NCI-H1436 treated with DMSO at 0.1 percent for 48 hours (cell line): Measurements from ENCODE around the gene YWHAH.
A peak's percentile ranks its signal among the peaks of the same experiment; 100 is the strongest.

Experiments used
- DNase-seq: peaks from one replicate; lab custom pipeline; 2025; lab: John Stamatoyannopoulos, UW

The YWHAH gene

DNA sequence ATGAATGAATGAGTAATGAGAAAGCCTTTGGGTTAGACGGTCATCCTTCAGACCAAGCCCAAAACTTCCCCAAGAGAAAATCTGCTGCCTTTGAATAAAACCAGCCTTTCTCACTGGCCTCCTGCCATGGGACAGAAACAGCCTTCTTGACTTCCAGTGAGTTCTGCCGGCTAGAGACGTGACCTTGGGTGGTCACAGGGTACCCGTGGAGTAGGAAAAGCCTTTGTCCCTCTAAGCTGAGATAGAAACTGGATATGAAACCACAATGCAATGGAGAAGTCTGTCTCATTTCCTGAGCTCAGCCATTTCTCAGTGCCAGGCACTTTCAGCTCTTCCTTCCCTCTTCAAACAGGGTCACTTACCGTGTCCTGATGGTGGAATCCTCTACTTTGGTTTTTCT lies 21.2 kb upstream of the YWHAH start:
- no peak for DNase-seq

- DNase-seq, result no peak
These were observed 20.6 kb upstream of the YWHAH start for GRCh38 chr22:31923747-31924146.

DNA sequence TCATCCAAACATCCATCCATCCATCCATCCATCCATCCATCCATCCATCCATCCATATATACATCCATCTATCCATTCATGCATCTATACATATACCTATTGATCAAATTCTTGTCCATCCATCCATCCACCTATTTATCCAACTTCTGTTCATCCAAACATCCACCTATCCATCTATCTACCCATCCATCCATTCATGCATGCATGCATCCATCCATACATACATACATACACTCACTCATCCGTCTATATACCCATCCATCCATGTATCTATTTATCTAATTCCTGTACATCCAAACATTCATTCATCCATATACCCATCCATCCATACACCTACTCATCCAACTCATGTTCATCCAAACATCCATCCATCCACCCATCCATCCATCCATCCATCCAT lies 19.3 kb upstream of the YWHAH start:
- no peak for DNase-seq

DNA sequence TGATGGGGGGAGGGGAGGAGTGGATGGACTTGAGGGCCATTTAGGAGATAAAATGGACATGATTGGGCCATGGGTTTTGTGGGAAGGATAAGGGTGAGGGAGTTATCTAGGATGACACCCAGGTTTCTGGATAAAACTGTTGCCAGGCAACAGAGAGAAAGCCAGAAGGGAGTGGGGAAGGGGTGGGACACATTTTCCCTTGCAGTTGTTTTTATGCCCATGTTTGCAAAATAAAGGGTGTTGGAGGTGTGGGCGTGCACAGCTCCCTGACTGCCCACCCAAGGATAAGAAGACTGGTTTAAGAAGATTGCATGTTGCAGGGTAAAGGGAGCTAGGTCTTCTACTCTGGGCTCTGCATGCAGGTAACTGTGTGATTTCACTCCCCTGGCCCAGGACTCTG lies 18.3 kb upstream of the YWHAH start:
- DNase-seq, result no peak

DNA sequence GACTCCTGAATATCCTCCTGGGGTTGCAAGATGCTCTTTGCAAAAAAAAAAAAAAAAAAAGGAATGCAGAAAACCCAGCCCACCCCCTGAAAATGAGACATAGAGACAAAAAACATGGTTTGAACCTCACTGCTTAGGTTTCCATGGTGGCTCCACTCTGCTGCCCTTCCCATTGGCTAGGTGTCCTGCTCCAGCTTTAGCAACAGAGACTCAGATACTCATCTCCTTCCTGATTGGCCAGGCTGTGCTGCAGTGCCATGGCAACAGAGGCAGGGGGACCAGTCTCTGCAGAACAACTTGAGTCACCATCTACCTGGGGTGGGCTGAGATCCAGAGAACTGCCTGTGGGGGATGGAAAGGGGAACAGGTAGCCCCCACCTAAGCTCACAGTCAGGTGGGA lies 17.4 kb upstream of the YWHAH start:
- no peak for DNase-seq

- DNase-seq, result no peak
These were observed 16.8 kb upstream of the YWHAH start for GRCh38 chr22:31927562-31927961.

DNA sequence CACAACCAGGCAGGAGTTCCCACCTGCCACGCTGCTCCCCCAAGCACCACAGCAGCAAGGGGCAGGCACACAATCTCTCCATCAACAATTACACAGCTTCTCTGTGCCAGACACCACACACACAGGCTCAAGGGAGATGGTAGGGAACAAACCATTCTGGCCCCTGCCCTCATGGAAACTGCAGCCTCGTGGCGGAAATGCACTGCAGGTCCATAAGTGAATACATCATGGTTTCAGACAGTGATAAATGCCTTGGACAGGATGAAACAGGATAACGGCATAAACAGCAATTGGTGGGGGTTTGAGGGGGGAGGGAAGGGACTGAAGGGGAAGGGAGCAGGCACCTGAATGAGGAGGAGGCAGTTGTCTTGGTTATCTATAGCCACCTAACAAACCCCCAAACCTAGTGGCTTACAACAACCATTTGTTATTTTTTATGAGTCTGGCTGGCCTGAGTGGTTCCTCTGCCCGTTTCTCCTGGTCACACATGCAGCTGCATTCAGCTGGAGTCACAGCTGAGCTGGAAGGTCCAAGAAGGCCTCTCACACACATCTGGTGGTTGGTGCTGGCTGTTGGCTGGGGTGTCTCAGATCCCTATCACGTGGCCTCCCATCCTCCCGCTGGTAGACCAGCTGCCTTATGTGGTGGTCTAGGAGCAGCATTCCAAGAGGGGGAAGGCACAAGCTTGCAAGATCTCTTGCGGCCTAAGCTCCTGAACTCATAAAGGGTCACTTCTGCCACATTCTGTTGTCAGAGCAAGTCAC lies 15.0 kb upstream of the YWHAH start:
- no peak for DNase-seq

GRCh38 chr22:31932863-31933262 lies 11.5 kb upstream of the YWHAH start:
- DNase-seq, result no peak

- DNase-seq, result no peak
These were observed 10.9 kb upstream of the YWHAH start for GRCh38 chr22:31933406-31933805.

GRCh38 chr22:31933816-31934482 lies 10.4 kb upstream of the YWHAH start:
- no peak for DNase-seq

DNA sequence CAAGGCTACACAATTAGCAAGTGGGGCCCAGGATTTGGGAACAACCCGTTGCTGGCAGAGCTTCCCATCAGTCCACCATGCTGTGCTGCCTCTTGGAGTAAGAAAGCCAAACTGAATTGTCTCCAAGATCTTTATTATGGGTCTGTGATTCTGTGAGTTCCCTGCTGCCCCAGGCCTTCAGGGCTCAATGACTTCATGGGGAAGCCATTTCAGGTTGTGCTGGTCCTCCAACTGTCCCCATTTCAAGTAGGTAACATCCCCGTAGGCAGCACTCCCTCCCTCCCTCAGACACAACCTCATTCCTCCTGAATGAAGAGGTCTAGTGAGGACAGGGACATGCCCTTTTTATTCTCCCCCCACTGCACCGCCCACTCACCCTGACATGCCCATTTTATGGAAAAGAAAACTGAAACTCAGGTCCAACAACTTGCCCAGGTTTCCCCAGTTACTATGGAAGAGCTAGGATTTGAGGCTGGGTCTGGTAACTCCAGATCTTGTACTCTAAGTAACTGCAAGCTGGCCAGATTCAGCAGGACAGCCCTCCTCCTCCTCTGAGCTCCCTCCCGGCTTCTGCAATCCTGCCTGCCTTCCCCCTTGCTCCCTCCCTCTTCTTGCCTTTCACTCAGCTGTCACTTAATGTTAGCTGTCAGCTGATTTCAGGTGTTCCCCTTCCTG lies 8.2 kb upstream of the YWHAH start:
- no peak for DNase-seq

- no peak for DNase-seq
These were observed 7.0 kb upstream of the YWHAH start for GRCh38 chr22:31937341-31937740.

DNA sequence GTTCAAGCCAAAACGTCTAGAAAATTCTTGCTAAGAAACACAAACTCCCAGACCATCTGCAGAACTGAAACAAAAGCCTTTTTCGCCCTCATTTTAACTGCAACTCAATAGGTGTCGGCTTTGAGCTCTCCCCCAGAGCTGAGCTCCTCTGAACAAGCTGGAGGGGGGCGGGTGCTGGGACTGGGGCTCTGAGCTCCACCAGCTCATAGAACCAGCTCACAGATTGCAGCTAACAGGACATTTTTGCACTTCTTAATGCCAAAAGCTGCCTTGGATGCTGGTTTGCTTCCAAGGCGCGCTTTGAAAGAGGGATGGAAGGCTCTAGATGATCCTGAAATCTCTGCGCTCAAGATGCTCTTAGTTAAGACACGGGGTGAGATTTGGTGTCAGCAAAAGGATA lies 6.0 kb upstream of the YWHAH start:
- DNase-seq, result no peak

DNA sequence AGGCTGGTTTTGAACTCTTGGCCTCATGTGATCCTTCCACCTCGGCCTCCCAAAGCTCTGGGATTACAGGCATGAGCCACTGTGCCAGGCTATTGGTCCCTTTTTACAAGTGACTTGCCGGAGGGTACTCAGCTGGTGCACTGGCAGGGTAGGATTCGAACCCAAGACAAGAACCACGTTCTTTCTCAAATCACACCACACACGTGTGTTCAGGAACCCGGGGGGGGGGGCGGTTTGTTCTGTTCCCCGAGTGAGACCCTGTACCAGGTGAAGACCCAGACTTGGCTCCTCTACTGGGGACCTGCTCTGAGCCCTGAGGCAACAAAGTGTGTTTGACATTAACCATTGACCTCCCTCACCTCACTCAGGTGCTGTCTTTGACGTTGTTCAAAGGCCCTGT lies 3.8 kb upstream of the YWHAH start:
- no peak for DNase-seq

GRCh38 chr22:31942091-31942490 lies 2.2 kb upstream of the YWHAH start:
- DNase-seq, result no peak

DNA sequence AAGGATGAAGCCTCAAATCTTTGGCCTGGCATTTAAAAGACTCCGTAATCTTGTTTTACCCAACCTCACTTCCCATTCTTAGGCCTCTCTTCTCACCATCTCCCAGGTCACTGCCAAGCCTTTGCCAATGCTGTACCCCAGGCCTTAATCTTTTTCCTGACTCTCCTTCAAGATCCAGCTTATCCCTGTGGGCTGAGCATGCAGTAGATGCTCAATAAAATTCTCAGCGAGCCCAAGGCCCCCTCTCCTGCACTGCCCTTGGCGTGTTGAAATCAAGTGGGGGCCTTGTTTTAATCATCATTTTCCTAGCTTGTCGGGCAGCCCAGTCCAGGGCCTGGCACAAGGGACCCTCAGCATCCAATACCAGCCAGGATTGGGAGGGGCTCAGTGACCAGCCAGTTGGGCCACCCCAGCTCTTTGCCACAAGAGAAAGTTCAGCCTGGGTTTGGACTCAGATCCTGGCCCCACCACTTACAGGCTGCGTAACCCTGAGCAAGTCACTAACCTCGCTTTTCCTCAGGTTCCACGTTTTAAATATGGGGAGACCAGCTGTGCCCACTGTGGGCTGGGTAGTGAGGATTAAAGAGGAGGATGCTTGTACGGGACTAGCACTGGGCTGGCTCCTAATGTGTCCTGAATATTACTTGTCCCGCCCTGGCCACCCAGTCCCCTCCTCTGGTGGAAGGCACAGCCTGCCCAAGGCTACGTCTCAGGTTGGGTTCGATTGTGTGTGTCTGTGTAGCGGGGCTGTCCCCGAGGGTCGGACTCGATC lies 943 bp upstream of the YWHAH start:
- no peak for DNase-seq

DNA sequence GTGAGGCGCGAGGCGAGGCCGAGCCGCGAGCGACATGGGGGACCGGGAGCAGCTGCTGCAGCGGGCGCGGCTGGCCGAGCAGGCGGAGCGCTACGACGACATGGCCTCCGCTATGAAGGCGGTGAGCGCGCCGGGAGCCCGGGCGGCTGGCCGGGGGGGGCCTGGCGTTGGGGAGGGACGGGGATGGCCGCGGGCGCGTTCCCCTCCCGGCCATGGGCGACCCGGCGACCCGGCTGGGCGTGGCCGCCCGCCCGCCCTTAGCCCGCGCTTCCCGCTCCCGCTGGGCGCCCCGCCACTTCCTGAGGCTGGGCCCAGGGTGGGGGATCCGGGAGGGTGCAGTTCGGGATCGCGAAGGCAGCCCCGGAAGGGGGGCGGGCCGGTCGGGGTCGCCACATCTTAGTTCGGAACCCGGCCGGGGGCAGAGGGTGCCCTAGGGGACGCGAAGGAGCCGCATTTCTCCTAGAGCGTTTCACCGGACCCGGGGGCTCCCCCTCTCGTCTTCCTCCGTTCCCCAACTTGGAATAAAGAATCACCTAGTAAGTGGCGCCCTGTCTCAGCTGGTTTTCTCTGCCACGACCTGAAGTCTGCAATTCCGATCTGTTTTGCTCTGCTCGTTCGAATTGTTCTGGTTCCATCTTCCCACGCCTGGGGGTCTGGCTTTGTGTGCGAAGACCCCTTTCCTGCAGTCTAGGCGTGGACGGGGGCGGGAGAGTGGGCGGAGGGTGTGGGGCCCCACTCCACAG lies 536 bp downstream of the YWHAH start:
- DNase-seq, result no peak

DNA sequence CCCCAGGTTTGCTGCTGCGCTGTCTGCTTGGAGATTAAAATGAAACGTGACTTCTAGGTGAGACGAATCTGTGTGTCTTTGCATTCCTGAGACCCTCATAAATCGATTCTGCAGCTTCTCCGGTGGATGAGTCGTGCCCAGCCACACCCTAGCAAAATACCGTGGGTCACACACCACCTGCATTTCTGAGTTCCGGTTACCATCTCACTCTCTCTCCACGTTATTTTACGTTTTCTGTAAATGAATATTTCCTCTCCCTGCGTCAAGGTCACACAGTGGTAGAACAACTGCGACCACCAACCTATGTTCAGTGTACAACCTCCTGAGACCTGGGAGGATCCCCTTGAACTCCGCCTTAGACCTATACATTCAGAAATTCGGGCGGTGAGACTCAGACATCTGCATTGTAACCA lies 1.1 kb downstream of the YWHAH start:
- no peak for DNase-seq

DNA sequence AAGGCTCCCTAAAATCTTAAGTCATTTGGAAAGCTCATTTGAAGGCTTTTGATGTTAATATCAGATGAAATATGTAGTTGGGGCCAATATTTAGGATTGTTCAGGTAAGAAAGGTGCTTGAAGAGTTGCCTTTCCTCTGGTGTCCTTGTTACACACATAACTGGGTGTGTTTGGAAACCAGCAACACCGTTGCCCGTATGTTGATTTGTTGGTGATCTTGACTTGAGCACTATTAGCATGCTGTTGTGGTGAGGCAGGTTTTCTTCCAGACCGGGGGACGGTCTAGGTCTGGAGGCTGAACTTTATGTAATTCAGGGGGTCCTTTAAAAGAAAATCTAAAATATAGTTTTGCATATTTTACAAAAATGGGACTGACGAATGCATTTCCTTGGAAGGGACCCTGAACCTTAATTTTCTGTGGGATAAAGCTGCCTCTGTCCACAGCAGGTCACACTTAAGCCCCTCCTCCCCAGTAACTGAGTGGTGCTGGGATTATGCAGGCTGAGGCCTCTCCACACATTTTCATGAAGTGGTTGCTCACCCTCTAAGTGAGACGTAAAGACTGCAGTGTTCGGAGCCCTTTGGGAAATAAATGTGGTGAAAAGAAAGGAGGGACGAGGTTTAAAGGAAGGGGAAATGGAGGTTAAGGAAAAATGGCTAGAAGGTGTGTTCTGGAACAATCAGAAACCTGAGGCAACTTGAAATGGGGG lies 1.8 kb downstream of the YWHAH start:
- DNase-seq, result no peak

DNA sequence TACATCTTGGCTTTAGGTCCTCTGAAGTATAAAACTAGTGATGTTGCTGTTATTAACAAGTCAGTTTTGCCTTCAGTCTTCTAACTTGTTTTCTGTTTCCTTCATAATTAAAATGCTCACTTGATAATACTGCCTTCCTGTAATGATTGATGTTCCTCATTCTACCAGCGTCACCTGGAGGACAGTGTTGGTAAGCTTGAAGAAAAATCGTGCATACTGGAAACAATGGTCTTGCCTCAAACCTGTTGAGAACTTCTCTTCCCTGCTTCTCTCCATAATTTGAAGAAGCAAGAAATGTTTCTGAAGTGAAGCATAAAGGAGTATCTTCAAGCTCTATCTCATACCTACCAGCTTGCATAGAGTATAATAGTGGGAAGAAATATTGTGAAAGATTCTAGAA lies 3.0 kb downstream of the YWHAH start:
- DNase-seq, result peak; percentile 5

- DNase-seq, result no peak
These were observed 3.7 kb downstream of the YWHAH start for GRCh38 chr22:31948002-31948401.
